ENCODE data around the gene MPP7.

Gene MPP7

DNA sequence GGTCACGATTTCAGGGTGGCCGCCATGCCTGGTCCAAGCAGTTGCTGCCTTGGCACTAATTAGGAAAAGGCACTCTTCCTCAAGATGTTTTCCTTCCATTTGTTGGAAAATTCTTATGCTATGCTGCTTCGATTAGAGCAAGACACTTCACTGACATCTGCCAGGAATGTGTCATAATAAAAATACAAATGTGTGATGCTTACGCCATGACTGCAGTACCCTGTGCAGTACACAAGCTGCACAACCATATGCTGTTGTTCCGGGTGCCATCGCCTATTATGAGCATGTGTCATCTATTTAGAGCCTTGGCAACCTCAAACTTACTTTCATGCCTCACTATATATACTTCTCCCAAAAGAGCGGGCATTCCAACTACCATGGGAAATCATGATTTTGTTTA is 14.9 kb upstream of the MPP7 start:
- TF ChIP-seq, protein P1, sequence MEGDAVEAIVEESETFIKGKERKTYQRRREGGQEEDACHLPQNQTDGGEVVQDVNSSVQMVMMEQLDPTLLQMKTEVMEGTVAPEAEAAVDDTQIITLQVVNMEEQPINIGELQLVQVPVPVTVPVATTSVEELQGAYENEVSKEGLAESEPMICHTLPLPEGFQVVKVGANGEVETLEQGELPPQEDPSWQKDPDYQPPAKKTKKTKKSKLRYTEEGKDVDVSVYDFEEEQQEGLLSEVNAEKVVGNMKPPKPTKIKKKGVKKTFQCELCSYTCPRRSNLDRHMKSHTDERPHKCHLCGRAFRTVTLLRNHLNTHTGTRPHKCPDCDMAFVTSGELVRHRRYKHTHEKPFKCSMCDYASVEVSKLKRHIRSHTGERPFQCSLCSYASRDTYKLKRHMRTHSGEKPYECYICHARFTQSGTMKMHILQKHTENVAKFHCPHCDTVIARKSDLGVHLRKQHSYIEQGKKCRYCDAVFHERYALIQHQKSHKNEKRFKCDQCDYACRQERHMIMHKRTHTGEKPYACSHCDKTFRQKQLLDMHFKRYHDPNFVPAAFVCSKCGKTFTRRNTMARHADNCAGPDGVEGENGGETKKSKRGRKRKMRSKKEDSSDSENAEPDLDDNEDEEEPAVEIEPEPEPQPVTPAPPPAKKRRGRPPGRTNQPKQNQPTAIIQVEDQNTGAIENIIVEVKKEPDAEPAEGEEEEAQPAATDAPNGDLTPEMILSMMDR (IDR thresholded peaks at IDR 0.05; ENCODE audit: poor library complexity, severe bottlenecking), result no peak
- H3K4me3 ChIP-seq (ENCODE audit: severe bottlenecking), result no peak overlapping the region
- no peaks in the 10 kb centered on the region for H3K36me3 ChIP-seq (ENCODE audit: low read depth)
- H3K9me3 ChIP-seq (ENCODE audit: severe bottlenecking), result no peaks in the 10 kb centered on the region
- no peaks in the 10 kb centered on the region for H3K4me1 ChIP-seq (ENCODE audit: insufficient read depth, poor library complexity, severe bottlenecking)
- H3K27me3 ChIP-seq (ENCODE audit: insufficient read depth, poor library complexity, severe bottlenecking), result no peaks in the 10 kb centered on the region
- no peak overlapping the region for H3K27ac ChIP-seq (ENCODE audit: poor library complexity, severe bottlenecking)
- ATAC-seq (ENCODE audit: low read depth), result no peak
- no peak for DNase-seq (ENCODE audit: low spot score)

DNA sequence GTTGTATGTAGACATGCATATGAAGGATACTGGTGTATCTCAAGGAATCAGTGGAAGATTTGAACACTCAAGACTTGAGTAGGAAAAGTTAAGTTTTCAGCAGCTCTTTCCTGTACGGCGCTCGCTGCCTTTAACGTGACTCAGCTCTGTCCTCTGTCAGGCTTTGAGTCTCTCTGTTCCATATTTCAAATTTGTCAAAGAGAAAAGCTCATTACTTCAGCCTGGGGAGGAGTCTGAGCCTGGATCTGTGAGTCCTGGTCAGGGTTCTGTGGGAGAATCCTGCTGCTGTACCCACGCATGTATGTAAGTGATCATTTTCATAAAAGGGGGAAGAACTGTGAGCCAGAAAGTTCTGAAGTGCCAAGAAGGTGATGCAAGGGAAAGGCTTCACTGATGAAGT is 13.8 kb upstream of the MPP7 start:
- TF ChIP-seq, protein P1 (IDR thresholded peaks at IDR 0.05; ENCODE audit: poor library complexity, severe bottlenecking), result no peak
- Histone ChIP-seq H3K36me3 (ENCODE audit: low read depth) (no peaks in the 10 kb centered on the region), H3K4me1 (ENCODE audit: insufficient read depth, poor library complexity, severe bottlenecking) (no peaks in the 10 kb centered on the region), H3K27ac (ENCODE audit: poor library complexity, severe bottlenecking) (no peak overlapping the region), H3K27me3 (ENCODE audit: insufficient read depth, poor library complexity, severe bottlenecking) (no peaks in the 10 kb centered on the region), H3K4me3 (ENCODE audit: severe bottlenecking) (no peak overlapping the region), H3K9me3 (ENCODE audit: severe bottlenecking) (no peaks in the 10 kb centered on the region)
- no peak for DNase-seq (ENCODE audit: low spot score)
- no peak for ATAC-seq (ENCODE audit: low read depth)

DNA sequence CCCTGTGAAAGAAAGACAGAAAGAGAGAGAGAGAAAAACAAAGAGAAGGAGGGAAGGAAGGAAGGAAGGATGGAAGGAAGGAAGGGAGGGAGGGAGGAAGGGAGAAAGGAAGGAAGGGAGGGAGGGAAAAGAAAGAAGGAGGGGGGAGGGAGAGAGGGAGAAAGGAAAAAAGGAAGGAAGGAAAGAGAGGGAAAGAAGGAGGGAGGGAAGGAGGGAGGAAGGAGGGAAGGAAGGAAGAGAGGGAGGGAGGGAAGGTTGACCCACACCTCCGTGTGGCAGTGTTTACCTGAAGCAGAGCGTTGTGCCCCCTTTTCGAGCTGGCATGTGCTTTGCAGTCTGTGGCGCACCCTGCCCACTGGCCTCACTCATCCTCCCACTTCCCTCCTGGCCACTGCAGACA is 12.3 kb upstream of the MPP7 start:
- Histone ChIP-seq H3K9me3 (ENCODE audit: severe bottlenecking) (no peaks in the 10 kb centered on the region), H3K36me3 (ENCODE audit: low read depth) (no peaks in the 10 kb centered on the region), H3K27me3 (ENCODE audit: insufficient read depth, poor library complexity, severe bottlenecking) (no peaks in the 10 kb centered on the region), H3K27ac (ENCODE audit: poor library complexity, severe bottlenecking) (no peak overlapping the region), H3K4me3 (ENCODE audit: severe bottlenecking) (no peak overlapping the region), H3K4me1 (ENCODE audit: insufficient read depth, poor library complexity, severe bottlenecking) (no peaks in the 10 kb centered on the region)
- TF ChIP-seq, protein P1 (IDR thresholded peaks at IDR 0.05; ENCODE audit: poor library complexity, severe bottlenecking), result no peak
- DNase-seq (ENCODE audit: low spot score) (no peak), ATAC-seq (ENCODE audit: low read depth) (no peak)

DNA sequence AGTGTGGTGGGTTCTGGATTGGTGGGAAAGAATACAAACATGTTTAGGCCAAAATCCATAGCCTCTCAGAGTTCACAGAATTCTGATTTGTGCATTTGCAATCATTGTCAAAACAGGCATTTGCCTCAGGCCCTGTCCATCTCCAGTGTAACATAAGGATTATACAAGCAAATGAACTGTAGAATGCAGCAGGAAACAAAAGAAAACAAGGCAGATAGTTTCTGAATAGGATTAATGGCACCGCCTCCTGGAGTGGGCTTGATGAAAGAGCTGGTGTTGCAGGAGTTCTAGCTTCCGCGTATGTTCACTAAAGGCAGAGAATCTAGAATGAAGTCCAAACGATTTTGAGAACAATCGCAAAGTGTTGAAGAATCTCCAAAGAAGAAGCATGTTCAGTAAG is 11.3 kb upstream of the MPP7 start:
- ATAC-seq (ENCODE audit: low read depth) (no peak), DNase-seq (ENCODE audit: low spot score) (no peak)
- TF ChIP-seq, protein P1 (IDR thresholded peaks at IDR 0.05; ENCODE audit: poor library complexity, severe bottlenecking), result no peak
- no peak overlapping the region for H3K4me3 ChIP-seq (ENCODE audit: severe bottlenecking)
- no peaks in the 10 kb centered on the region for H3K9me3 ChIP-seq (ENCODE audit: severe bottlenecking)
- no peaks in the 10 kb centered on the region for H3K36me3 ChIP-seq (ENCODE audit: low read depth)
- H3K27ac ChIP-seq (ENCODE audit: poor library complexity, severe bottlenecking), result no peak overlapping the region
- no peaks in the 10 kb centered on the region for H3K4me1 ChIP-seq (ENCODE audit: insufficient read depth, poor library complexity, severe bottlenecking)
- no peaks in the 10 kb centered on the region for H3K27me3 ChIP-seq (ENCODE audit: insufficient read depth, poor library complexity, severe bottlenecking)

DNA sequence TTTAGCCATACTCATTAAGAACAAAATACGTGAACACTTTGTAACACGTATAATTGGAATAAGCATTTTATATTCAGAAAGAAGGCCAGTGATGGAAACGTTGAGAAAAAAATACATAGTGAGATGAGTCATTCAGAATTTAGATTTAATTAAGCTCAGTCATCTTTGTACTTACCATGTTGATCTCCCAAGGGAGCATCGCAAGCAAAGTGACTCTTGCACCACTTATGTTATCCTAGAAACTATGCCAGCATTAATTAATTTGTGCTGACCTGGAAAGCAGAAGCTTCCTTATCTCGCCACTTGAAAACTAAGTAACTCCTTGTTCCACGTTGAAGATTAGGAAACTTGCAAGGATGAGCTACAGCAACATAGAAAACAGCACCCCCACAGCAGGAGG is 9.7 kb upstream of the MPP7 start:
- Histone ChIP-seq H3K4me3 (ENCODE audit: severe bottlenecking) (no peak overlapping the region), H3K27me3 (ENCODE audit: insufficient read depth, poor library complexity, severe bottlenecking) (no peaks in the 10 kb centered on the region), H3K4me1 (ENCODE audit: insufficient read depth, poor library complexity, severe bottlenecking) (no peaks in the 10 kb centered on the region), H3K36me3 (ENCODE audit: low read depth) (no peaks in the 10 kb centered on the region), H3K27ac (ENCODE audit: poor library complexity, severe bottlenecking) (no peak overlapping the region), H3K9me3 (ENCODE audit: severe bottlenecking) (no peaks in the 10 kb centered on the region)
- ATAC-seq (ENCODE audit: low read depth) (no peak), DNase-seq (ENCODE audit: low spot score) (no peak)
- TF ChIP-seq, protein P1 (IDR thresholded peaks at IDR 0.05; ENCODE audit: poor library complexity, severe bottlenecking), result no peak

Data from RWPE2 (cell line).